Loucy (cell line): Measurements from ENCODE around the gene PRKN.

Source experiments
- H2AFZ ChIP-seq: fragments of 200-600 bp; sonication (generic); 2 replicates; pipeline ENCODE4 v1.6.0; 2016; ENCODE audit warnings: antibody characterized with exemption, mild to moderate bottlenecking, low read length, moderate library complexity
- H3F3A ChIP-seq: fragments of 200-600 bp; 2 replicates; pipeline ENCODE4 v1.6.0; 2016; ENCODE audit warnings: antibody characterized with exemption, low read depth, mild to moderate bottlenecking
- H3K27me3 ChIP-seq: fragments of 200-600 bp; sonication (generic); 2 replicates; pipeline ENCODE4 v1.6.1; 2014; ENCODE audit warnings: low read length, mild to moderate bottlenecking; ENCODE audit not compliant: insufficient read depth, poor library complexity, severe bottlenecking
- H3K36me3 ChIP-seq: fragments of 200-600 bp; sonication (generic); 2 replicates; pipeline ENCODE4 v1.6.1; 2016; ENCODE audit warnings: low read length; ENCODE audit not compliant: insufficient read depth
- H3K4me1 ChIP-seq: fragments of 200-600 bp; sonication (generic); 2 replicates; pipeline ENCODE4 v1.5.1; 2014; ENCODE audit warnings: low read length, mild to moderate bottlenecking; ENCODE audit not compliant: insufficient read depth, poor library complexity, severe bottlenecking
- H3K4me2 ChIP-seq: fragments of 200-600 bp; sonication (generic); 2 replicates; pipeline ENCODE4 v1.6.0; 2014; ENCODE audit warnings: antibody characterized with exemption, low read length, low read depth, mild to moderate bottlenecking; ENCODE audit not compliant: poor library complexity, severe bottlenecking
- H3K4me3 ChIP-seq: fragments of 200-600 bp; sonication (generic); 2 replicates; pipeline ENCODE4 v1.5.1; 2014; ENCODE audit warnings: low read length, mild to moderate bottlenecking, mixed read lengths; ENCODE audit not compliant: poor library complexity, severe bottlenecking
- H3K79me2 ChIP-seq: fragments of 200-600 bp; sonication (generic); 2 replicates; pipeline ENCODE4 v1.6.1; 2014; ENCODE audit warnings: low read length; ENCODE audit not compliant: insufficient read depth
- H3K9ac ChIP-seq: fragments of 200-600 bp; sonication (generic); 2 replicates; pipeline ENCODE4 v1.6.0; 2014; ENCODE audit warnings: mild to moderate bottlenecking, low read depth, low read length, moderate library complexity; ENCODE audit not compliant: poor library complexity, severe bottlenecking
- H3K9me2 ChIP-seq: fragments of 200-600 bp; sonication (generic); replicated peaks from 2 replicates; pipeline ENCODE4 v1.6.1; 2016; ENCODE audit warnings: low read depth, low read length, mixed read lengths
- H3K9me3 ChIP-seq: fragments of 200-600 bp; sonication (generic); 2 replicates; pipeline ENCODE4 v1.6.1; 2014; ENCODE audit warnings: mild to moderate bottlenecking, antibody characterized with exemption, low read length, low read depth; ENCODE audit not compliant: insufficient read depth
- H4K20me1 ChIP-seq: fragments of 200-600 bp; sonication (generic); 2 replicates; pipeline ENCODE4 v1.6.0; 2014; ENCODE audit warnings: antibody characterized with exemption, low read length, mild to moderate bottlenecking; ENCODE audit not compliant: insufficient read depth, poor library complexity, severe bottlenecking
- EZH2phosphoT487 ChIP-seq: fragments of 200-600 bp; IDR thresholded peaks from 2 replicates; pipeline ENCODE4 v1.6.1; 2018; ENCODE audit warnings: antibody characterized with exemption, mild to moderate bottlenecking, moderate library complexity, borderline replicate concordance
- TF ChIP-seq, protein P1 (sequence below): fragments of 200-600 bp; sonication (generic); conservative IDR thresholded peaks from 2 replicates; pipeline ENCODE4 v1.5.1; 2014; ENCODE audit warnings: mild to moderate bottlenecking, antibody characterized with exemption, low read length

PRKN gene

DNA sequence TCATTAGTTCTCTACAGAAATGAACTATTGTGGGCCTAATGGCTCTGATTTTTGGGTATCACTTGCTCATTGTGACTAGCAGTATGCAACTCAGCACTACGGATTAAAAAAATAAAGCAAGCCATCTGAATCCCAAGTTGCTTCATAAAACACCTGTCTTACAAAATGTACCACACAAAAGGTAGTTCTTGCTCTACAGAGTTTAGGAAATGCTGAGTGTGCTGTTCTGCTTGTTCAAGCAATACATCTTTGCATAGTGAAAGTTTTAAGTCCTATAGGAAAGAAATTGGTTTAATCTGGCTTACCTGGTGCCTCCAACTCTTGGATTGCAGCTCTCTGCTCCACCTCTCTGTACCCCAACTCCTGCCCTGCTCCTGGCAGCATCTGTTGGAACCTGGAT, 1187.0 kb downstream of the PRKN start:
- H3K27me3 ChIP-seq: no peaks in the 10 kb centered on the region
- no peaks in the 10 kb centered on the region for H3K4me1 ChIP-seq
- no peak overlapping the region for H3K9ac ChIP-seq
- no peaks in the 10 kb centered on the region for H3F3A ChIP-seq
- H3K79me2 ChIP-seq: no peaks in the 10 kb centered on the region
- H3K9me2 ChIP-seq: no peaks in the 10 kb centered on the region
- H3K9me3 ChIP-seq: no peaks in the 10 kb centered on the region
- no peak overlapping the region for H3K4me3 ChIP-seq
- no peaks in the 10 kb centered on the region for H4K20me1 ChIP-seq
- H3K36me3 ChIP-seq: no peaks in the 10 kb centered on the region
- H2AFZ ChIP-seq: no peak overlapping the region
- TF ChIP-seq EZH2phosphoT487: no peak
- TF ChIP-seq, protein P1, sequence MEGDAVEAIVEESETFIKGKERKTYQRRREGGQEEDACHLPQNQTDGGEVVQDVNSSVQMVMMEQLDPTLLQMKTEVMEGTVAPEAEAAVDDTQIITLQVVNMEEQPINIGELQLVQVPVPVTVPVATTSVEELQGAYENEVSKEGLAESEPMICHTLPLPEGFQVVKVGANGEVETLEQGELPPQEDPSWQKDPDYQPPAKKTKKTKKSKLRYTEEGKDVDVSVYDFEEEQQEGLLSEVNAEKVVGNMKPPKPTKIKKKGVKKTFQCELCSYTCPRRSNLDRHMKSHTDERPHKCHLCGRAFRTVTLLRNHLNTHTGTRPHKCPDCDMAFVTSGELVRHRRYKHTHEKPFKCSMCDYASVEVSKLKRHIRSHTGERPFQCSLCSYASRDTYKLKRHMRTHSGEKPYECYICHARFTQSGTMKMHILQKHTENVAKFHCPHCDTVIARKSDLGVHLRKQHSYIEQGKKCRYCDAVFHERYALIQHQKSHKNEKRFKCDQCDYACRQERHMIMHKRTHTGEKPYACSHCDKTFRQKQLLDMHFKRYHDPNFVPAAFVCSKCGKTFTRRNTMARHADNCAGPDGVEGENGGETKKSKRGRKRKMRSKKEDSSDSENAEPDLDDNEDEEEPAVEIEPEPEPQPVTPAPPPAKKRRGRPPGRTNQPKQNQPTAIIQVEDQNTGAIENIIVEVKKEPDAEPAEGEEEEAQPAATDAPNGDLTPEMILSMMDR: no peak
- H3K4me2 ChIP-seq: no peak overlapping the region

DNA sequence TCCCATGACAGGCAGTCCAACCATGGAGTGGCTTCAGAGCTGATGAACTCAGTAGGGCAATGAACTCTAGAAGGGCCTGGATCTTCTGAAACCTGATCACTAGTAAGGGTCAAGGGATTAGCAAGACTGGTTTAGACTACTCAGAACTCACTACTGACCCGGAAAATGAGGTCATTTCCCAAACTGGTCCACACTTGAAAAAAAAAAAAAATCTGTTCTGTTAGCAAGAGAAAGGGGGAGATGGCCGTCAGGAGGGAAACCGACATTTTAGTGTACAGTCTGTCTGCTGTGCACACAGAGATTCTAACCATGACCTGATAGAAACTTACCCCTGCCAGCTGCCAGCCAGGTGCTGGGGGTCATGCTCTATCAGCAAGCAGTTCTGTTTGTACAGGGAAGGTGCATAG, 1191.3 kb downstream of the PRKN start:
- H3K9me2 ChIP-seq: no peaks in the 10 kb centered on the region
- no peaks in the 10 kb centered on the region for H3K27me3 ChIP-seq
- TF ChIP-seq EZH2phosphoT487: no peak
- TF ChIP-seq, protein P1: no peak
- no peaks in the 10 kb centered on the region for H4K20me1 ChIP-seq
- no peaks in the 10 kb centered on the region for H3K36me3 ChIP-seq
- H3K4me2 ChIP-seq: no peak overlapping the region
- no peaks in the 10 kb centered on the region for H3K4me1 ChIP-seq
- no peak overlapping the region for H3K9ac ChIP-seq
- H3F3A ChIP-seq: no peaks in the 10 kb centered on the region
- H3K4me3 ChIP-seq: no peak overlapping the region
- no peaks in the 10 kb centered on the region for H3K79me2 ChIP-seq
- H2AFZ ChIP-seq: no peak overlapping the region
- no peaks in the 10 kb centered on the region for H3K9me3 ChIP-seq

DNA sequence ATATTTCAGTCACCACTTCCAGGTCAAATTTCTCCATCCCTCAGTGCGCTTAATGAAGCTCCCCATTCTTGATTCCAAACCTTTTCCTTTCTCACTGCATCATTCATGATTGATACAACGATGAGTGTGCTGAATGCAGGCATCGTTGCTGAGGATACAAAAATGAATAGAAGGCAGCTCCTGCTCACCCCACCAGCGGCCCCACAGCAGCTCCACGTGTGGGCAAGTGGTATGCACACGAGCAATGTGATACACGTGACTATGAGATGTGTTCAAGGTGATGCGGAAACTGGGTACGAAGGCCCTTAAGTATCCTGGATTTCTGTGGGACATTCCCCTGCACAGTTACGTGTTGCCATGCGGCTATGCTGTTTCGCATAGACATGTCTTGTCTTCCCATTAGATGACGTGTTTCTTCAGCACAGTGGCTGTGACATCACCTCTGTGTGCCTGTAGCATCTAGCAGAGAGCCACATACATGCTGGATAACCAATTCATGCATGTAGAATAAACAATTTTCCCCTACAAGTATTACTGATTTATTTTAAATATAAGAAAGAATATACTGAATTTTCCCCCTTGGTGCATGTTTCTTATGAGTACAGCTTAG, 1193.2 kb downstream of the PRKN start:
- H3K9ac ChIP-seq: no peak overlapping the region
- H3K79me2 ChIP-seq: no peaks in the 10 kb centered on the region
- H3K36me3 ChIP-seq: no peaks in the 10 kb centered on the region
- no peaks in the 10 kb centered on the region for H3K9me3 ChIP-seq
- H4K20me1 ChIP-seq: no peaks in the 10 kb centered on the region
- H3F3A ChIP-seq: no peaks in the 10 kb centered on the region
- H3K4me2 ChIP-seq: no peak overlapping the region
- H3K4me3 ChIP-seq: no peak overlapping the region
- no peak overlapping the region for H2AFZ ChIP-seq
- no peak for TF ChIP-seq EZH2phosphoT487
- TF ChIP-seq, protein P1: no peak
- H3K27me3 ChIP-seq: no peaks in the 10 kb centered on the region
- H3K9me2 ChIP-seq: no peaks in the 10 kb centered on the region
- no peaks in the 10 kb centered on the region for H3K4me1 ChIP-seq
